Trophoblast cell (in vitro differentiated cells and primary cell): ENCODE data around the gene ANKRD28.

ENCODE experiments used
- DNase-seq, 2 donors: peaks; one replicate each; pipeline ENCODE4 v3.0.0-alpha.2; 2016
- H2AFZ ChIP-seq: 2 replicates; pipeline ENCODE4 v1.6.1; 2013; ENCODE audit warnings: low read length, moderate library complexity, mild to moderate bottlenecking; ENCODE audit not compliant: insufficient read depth, poor library complexity
- H2AK5ac ChIP-seq: 2 replicates; pipeline ENCODE4 v1.6.1; 2013; ENCODE audit warnings: mild to moderate bottlenecking, low read length
- H2BK120ac ChIP-seq: 2 replicates; pipeline ENCODE4 v1.6.1; 2013; ENCODE audit warnings: low read length, mild to moderate bottlenecking, moderate library complexity; ENCODE audit not compliant: insufficient read depth, poor library complexity
- H2BK12ac ChIP-seq: 2 replicates; pipeline ENCODE4 v1.6.1; 2013; ENCODE audit warnings: mild to moderate bottlenecking, low read length, moderate library complexity
- H2BK5ac ChIP-seq: 2 replicates; pipeline ENCODE4 v1.6.1; 2013; ENCODE audit warnings: low read length, low read depth, moderate library complexity, mild to moderate bottlenecking; ENCODE audit not compliant: poor library complexity
- H3K14ac ChIP-seq: 2 replicates; pipeline ENCODE4 v1.6.1; 2013; ENCODE audit warnings: mild to moderate bottlenecking, low read length
- H3K18ac ChIP-seq: 2 replicates; pipeline ENCODE4 v1.6.1; 2013; ENCODE audit warnings: mild to moderate bottlenecking, low read length
- H3K23ac ChIP-seq: 2 replicates; pipeline ENCODE4 v1.6.1; 2013; ENCODE audit warnings: low read length
- H3K27ac ChIP-seq: 2 replicates; pipeline ENCODE4 v1.5.1; 2013; ENCODE audit warnings: low read depth, mild to moderate bottlenecking, inconsistent platforms, low read length, moderate library complexity
- H3K27me3 ChIP-seq: 2 replicates; pipeline ENCODE4 v1.6.1; 2013; ENCODE audit warnings: inconsistent platforms, mild to moderate bottlenecking, low read length, moderate library complexity; ENCODE audit not compliant: insufficient read depth
- H3K36me3 ChIP-seq, 2 experiments: 1 replicate in 1 of 2; 2 replicates in 1 of 2; pipeline ENCODE4 v1.6.1; 2013; ENCODE audit warnings: low read length in 2 of 2, mild to moderate bottlenecking in 2 of 2, moderate library complexity in 1 of 2; ENCODE audit not compliant: insufficient read depth in 2 of 2, control insufficient read depth in 1 of 2
- H3K4ac ChIP-seq: 2 replicates; pipeline ENCODE4 v1.6.1; 2013; ENCODE audit warnings: low read depth, mild to moderate bottlenecking, low read length, moderate library complexity
- H3K4me1 ChIP-seq, 2 experiments: 1 replicate in 1 of 2; 2 replicates in 1 of 2; pipeline ENCODE4 v1.6.1; 2013; ENCODE audit warnings: low read length in 2 of 2, mild to moderate bottlenecking in 2 of 2, moderate library complexity in 1 of 2; ENCODE audit not compliant: insufficient read depth in 2 of 2, control insufficient read depth in 1 of 2
- H3K4me2 ChIP-seq: 2 replicates; pipeline ENCODE4 v1.6.1; 2013; ENCODE audit warnings: inconsistent platforms, mild to moderate bottlenecking, low read length, moderate library complexity
- H3K4me3 ChIP-seq: 2 replicates; pipeline ENCODE4 v1.5.1; 2013; ENCODE audit warnings: mild to moderate bottlenecking, low read depth, low read length, inconsistent platforms
- H3K79me1 ChIP-seq: one replicate; pipeline ENCODE4 v1.6.1; 2013; ENCODE audit warnings: low read length
- H3K79me2 ChIP-seq: 2 replicates; pipeline ENCODE4 v1.6.1; 2013; ENCODE audit warnings: low read length, mild to moderate bottlenecking; ENCODE audit not compliant: control insufficient read depth, insufficient read depth, poor library complexity
- H3K9ac ChIP-seq: 2 replicates; pipeline ENCODE4 v1.6.1; 2013; ENCODE audit warnings: mild to moderate bottlenecking, low read length
- H3K9me3 ChIP-seq: 2 replicates; pipeline ENCODE4 v1.6.1; 2013; ENCODE audit warnings: low read depth, mild to moderate bottlenecking, control low read depth, inconsistent platforms, low read length; ENCODE audit not compliant: insufficient read depth
- H4K12ac ChIP-seq: 2 replicates; pipeline ENCODE4 v1.6.1; 2013; ENCODE audit warnings: low read depth, mild to moderate bottlenecking, low read length, moderate library complexity
- H4K8ac ChIP-seq: 2 replicates; pipeline ENCODE4 v1.6.1; 2013; ENCODE audit warnings: low read depth, mild to moderate bottlenecking, low read length, moderate library complexity
- H4K91ac ChIP-seq: one replicate; pipeline ENCODE4 v1.6.1; 2013; ENCODE audit warnings: low read depth, mild to moderate bottlenecking, low read length, moderate library complexity
- WGBS: extraction: QIAGEN DNeasy Blood & Tissue Kit; methylation state at CpG from one replicate; pipeline ENCODE4 v1.1.7; 2013; ENCODE audit warnings: missing lambda C conversion rate; ENCODE audit not compliant: insufficient read length, insufficient coverage; ENCODE audit errors: extremely low coverage; 5-methylcytosine and 5-hydroxymethylcytosine counted together

The ANKRD28 gene

GRCh38 chr3:15758295-15758694, 39.5 kb downstream of the ANKRD28 start:
- H3K4me2 ChIP-seq = no peak overlapping the region
- H3K4me1 ChIP-seq = no peaks in the 10 kb centered on the region
- H3K79me2 ChIP-seq = no peaks in the 10 kb centered on the region
- no peak overlapping the region for H3K23ac ChIP-seq
- H3K79me1 ChIP-seq = no peaks in the 10 kb centered on the region
- no peak overlapping the region for H3K4ac ChIP-seq
- no peak overlapping the region for H3K9ac ChIP-seq
- H3K4me3 ChIP-seq = no peak overlapping the region
- H2BK120ac ChIP-seq = no peak overlapping the region
- no peak overlapping the region for H3K14ac ChIP-seq
- H2BK12ac ChIP-seq = no peak overlapping the region
- no peak overlapping the region for H4K12ac ChIP-seq
- H4K91ac ChIP-seq = no peak overlapping the region
- H4K8ac ChIP-seq = no peak overlapping the region
- DNase-seq = no peak
- no peak overlapping the region for H2AK5ac ChIP-seq
- no peaks in the 10 kb centered on the region for H3K36me3 ChIP-seq
- no peaks in the 10 kb centered on the region for H3K27me3 ChIP-seq
- WGBS = no CpG with 5 or more reads among the region's 3 CpGs
- H3K18ac ChIP-seq = no peak overlapping the region
- no peaks in the 10 kb centered on the region for H3K9me3 ChIP-seq
- H3K27ac ChIP-seq = no peak overlapping the region
- H2AFZ ChIP-seq = no peak overlapping the region
- H2BK5ac ChIP-seq = no peak overlapping the region

- H3K27ac ChIP-seq = no peak overlapping the region
Measured at GRCh38 chr3:15757824-15758223, 40.0 kb downstream of the ANKRD28 start.

GRCh38 chr3:15756505-15756904, 41.3 kb downstream of the ANKRD28 start:
- no peak overlapping the region for H3K9ac ChIP-seq
- H2AK5ac ChIP-seq = no peak overlapping the region
- H2BK12ac ChIP-seq = no peak overlapping the region
- no peaks in the 10 kb centered on the region for H3K4me1 ChIP-seq
- no peaks in the 10 kb centered on the region for H3K79me1 ChIP-seq
- no peak overlapping the region for H2AFZ ChIP-seq
- H3K4me2 ChIP-seq = no peak overlapping the region
- H3K18ac ChIP-seq = no peak overlapping the region
- H4K91ac ChIP-seq = no peak overlapping the region
- no peak overlapping the region for H3K4me3 ChIP-seq
- H3K27ac ChIP-seq = no peak overlapping the region
- no peak for DNase-seq
- H2BK120ac ChIP-seq = no peak overlapping the region
- H3K14ac ChIP-seq = no peak overlapping the region
- no peak overlapping the region for H2BK5ac ChIP-seq
- no peak overlapping the region for H3K4ac ChIP-seq
- H4K12ac ChIP-seq = no peak overlapping the region
- H3K23ac ChIP-seq = no peak overlapping the region
- H3K79me2 ChIP-seq = no peaks in the 10 kb centered on the region
- H3K9me3 ChIP-seq = no peaks in the 10 kb centered on the region
- no peaks in the 10 kb centered on the region for H3K36me3 ChIP-seq
- no CpG with 5 or more reads among the region's 3 CpGs for WGBS
- H3K27me3 ChIP-seq = no peaks in the 10 kb centered on the region
- H4K8ac ChIP-seq = no peak overlapping the region

More at GRCh38 chr3:15757824-15758223, 40.0 kb downstream of the ANKRD28 start:
- Histone ChIP-seq H3K4me2 (no peak overlapping the region), H3K23ac (no peak overlapping the region), H3K4ac (no peak overlapping the region), H3K79me2 (no peaks in the 10 kb centered on the region), H4K8ac (no peak overlapping the region), H4K91ac (no peak overlapping the region), H2BK5ac (no peak overlapping the region), H3K14ac (no peak overlapping the region), H3K4me3 (no peak overlapping the region), H3K4me1 (no peaks in the 10 kb centered on the region), H3K79me1 (no peaks in the 10 kb centered on the region), H3K36me3 (no peaks in the 10 kb centered on the region), H3K9me3 (no peaks in the 10 kb centered on the region), H3K27me3 (no peaks in the 10 kb centered on the region), H4K12ac (no peak overlapping the region), H2AK5ac (no peak overlapping the region), H3K9ac (no peak overlapping the region), H2AFZ (no peak overlapping the region), H2BK120ac (no peak overlapping the region), H2BK12ac (no peak overlapping the region), H3K18ac (no peak overlapping the region)
- no CpG with 5 or more reads among the region's 1 CpG for WGBS
- DNase-seq = no peak

- Histone ChIP-seq H3K4me2 (no peak overlapping the region), H4K8ac (no peak overlapping the region), H3K4ac (no peak overlapping the region), H2BK12ac (no peak overlapping the region), H3K27ac (no peak overlapping the region), H3K4me3 (no peak overlapping the region), H4K12ac (no peak overlapping the region), H2BK120ac (no peak overlapping the region), H2AK5ac (no peak overlapping the region), H3K18ac (no peak overlapping the region), H3K14ac (no peak overlapping the region), H3K23ac (no peak overlapping the region), H3K4me1 (no peaks in the 10 kb centered on the region), H3K9me3 (no peaks in the 10 kb centered on the region), H3K9ac (no peak overlapping the region), H4K91ac (no peak overlapping the region), H3K79me2 (no peaks in the 10 kb centered on the region), H3K27me3 (no peaks in the 10 kb centered on the region), H3K79me1 (no peaks in the 10 kb centered on the region), H3K36me3 (no peaks in the 10 kb centered on the region), H2AFZ (no peak overlapping the region), H2BK5ac (no peak overlapping the region)
- WGBS = no CpG with 5 or more reads among the region's 2 CpGs
- DNase-seq = no peak
Measured at GRCh38 chr3:15755780-15756179, 42.0 kb downstream of the ANKRD28 start.
